Measurements from ENCODE around the gene LGR4.
"Not testable (repeated sequence)": the region's sequence is repeated elsewhere in the genome, so short reads cannot be mapped to it uniquely, and the experiment has no call there.

LGR4 gene

DNA sequence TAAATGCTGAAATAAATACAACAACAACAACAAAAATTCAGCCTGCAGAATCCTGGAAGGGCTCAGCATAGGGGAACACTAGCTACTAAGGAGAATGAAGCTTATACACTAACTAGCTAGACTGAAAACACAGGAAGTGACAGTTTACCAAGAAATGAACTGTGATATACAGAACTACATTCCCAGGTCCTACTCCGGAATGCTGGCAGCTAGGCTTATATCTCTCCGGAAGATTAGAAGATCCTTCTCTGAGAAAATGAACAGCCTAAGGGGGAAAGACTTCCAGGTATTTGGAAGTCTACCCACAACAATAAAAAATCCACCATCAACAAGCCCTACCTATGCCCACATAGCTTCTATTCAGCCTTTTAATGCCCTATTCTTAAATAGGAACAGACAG lies 140.6 kb downstream of the LGR4 start:
- DNase-seq, result no peak

- DNase-seq, result no peak
Measured at GRCh38 chr11:27330633-27331270, 141.8 kb downstream of the LGR4 start.

DNA sequence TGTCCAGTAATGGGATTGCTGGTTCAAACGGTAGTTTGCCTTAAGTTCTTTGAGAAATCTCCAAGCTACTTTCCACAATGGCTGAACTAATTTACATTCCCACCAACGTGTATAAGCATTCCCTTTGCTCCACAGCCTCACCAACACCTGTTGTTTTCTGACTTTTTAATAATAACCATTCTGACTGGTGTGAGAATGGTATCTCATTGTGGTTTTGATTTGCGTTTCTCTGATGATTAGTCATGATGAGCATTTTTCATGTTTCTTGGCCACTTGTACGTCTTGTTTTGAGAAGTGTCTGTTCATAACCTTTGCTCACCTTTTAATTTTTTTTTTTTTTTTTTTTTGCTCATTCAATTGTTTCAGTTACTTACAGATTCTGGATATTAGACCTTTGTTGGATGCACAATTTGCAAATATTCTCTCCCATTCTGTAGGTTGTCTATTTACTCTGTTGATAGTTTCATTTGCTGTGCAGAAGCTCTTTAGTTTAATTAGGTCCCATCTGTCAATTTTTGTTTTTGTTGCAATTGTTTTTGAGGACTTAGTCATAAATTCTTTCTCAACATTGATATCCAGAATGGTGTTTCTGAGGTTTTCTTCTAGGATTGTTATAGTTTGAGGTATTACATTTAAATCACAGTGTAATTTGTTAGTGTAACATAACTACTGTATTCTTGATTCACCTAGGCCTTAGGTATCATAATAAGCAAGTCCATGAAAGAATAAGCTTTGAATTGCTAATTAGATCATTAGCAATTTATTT lies 142.5 kb downstream of the LGR4 start:
- no peak for DNase-seq

- DNase-seq, result no peak
Measured at GRCh38 chr11:27328614-27329013, 144.0 kb downstream of the LGR4 start.

- DNase-seq, result not testable (repeated sequence)
Measured at GRCh38 chr11:27327064-27327463, 145.5 kb downstream of the LGR4 start.

- not testable (repeated sequence) for DNase-seq
Measured at GRCh38 chr11:27322196-27322595, 150.4 kb downstream of the LGR4 start.

- DNase-seq, result not testable (repeated sequence)
Measured at GRCh38 chr11:27321340-27321739, 151.2 kb downstream of the LGR4 start.

DNA sequence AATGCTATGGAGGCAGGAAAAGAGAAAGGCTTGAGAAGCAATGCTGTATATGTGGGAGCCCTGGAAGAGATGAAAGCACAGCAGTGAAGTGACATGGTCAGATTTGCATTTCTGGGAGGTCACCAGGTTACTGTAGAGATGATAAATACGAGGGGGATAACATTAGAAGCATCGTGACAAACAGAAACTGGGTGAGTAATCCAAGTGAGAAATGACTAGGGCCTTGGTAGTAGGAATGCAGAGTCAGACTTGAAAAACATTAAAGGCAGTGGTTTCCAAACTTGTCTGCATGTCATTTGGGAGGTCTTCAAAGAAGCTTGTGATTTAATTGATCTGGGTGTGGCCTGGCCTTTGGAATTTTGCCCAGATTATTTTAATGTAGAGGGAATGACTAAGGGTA lies 153.5 kb downstream of the LGR4 start:
- DNase-seq, result no peak

- no peak for DNase-seq
Measured at GRCh38 chr11:27317751-27318150, 154.8 kb downstream of the LGR4 start.
